ENCODE measurements around the gene GMPPA. TPM values are rescaled to one million over a fixed set of nuclear protein-coding genes. Genes with fewer than 3 reads are reported as not detected.

GMPPA gene
- total RNA-seq, 1 experiment from 2014 or later, result 78.1 TPM

- Histone ChIP-seq H3F3A (ENCODE audit: low read length, unreplicated experiment) (no peaks in the 10 kb centered on the region), H3K4me1 (ENCODE audit: insufficient read depth, low read length) (0 out of 2 replicates have a peak, but pooled peaks cover under 1% of the 10 kb centered on the region), H3K36me3 (ENCODE audit: low read depth, low read length) (no peaks in the 10 kb centered on the region), H3K27me3 (ENCODE audit: low read length) (no peaks in the 10 kb centered on the region), H3K79me2 (ENCODE audit: low read length) (no peaks in the 10 kb centered on the region), H2AFZ (ENCODE audit: low read length) (no peak overlapping the region), H4K20me1 (ENCODE audit: low read length) (no peaks in the 10 kb centered on the region), H3K4me3 (ENCODE audit: low read length) (peak overlapping the region; percentile 40; the same call in 1 of the 2 replicates), H3K9me3 (ENCODE audit: low read length) (no peaks in the 10 kb centered on the region), H3K27ac (ENCODE audit: low read length) (no peak overlapping the region), H3K9me2 (replicated peaks; ENCODE audit: low read length) (no peaks in the 10 kb centered on the region), H3K9ac (ENCODE audit: low read length) (no peak overlapping the region), H3K4me2 (ENCODE audit: low read length) (peak overlapping the region; percentile 71)
- ChIA-PET POLR2A (ENCODE audit: unreplicated experiment) (no interaction called here), CTCF (interaction anchor here (0.7 to 1.0 kb wide), 2 partner anchors 12 kb away, joined by 3 to 4 read pairs; a partner anchor contains a TSS)
- no TSS peak for BruUV-seq (replicated peaks)
- intact Hi-C loops (cut with micrococcal nuclease), result no loop called here
- ATAC-seq (peak; percentile 23), DNase-seq (no peak)
- TF ChIP-seq CTCF (conservative IDR thresholded peaks at IDR 0.05; ENCODE audit: low read depth, low read length) (no peak), EZH2 (IDR thresholded peaks at IDR 0.05; ENCODE audit: low read length, unreplicated experiment) (no peak), EZH2phosphoT487 (IDR thresholded peaks at IDR 0.05; ENCODE audit: borderline replicate concordance, low read length) (no peak)
These were observed 15.0 kb upstream of the GMPPA start for GRCh38 chr2:219483451-219484342.

- TF ChIP-seq CTCF (conservative IDR thresholded peaks at IDR 0.05; ENCODE audit: low read depth, low read length), result no peak
- no peak for TF ChIP-seq EZH2 (IDR thresholded peaks at IDR 0.05; ENCODE audit: low read length, unreplicated experiment)
- TF ChIP-seq EZH2phosphoT487 (IDR thresholded peaks at IDR 0.05; ENCODE audit: borderline replicate concordance, low read length), result no peak
- H3K4me3 ChIP-seq (ENCODE audit: low read length), result peak overlapping the region; percentile 40; the same call in 1 of the 2 replicates
- intact Hi-C loops (cut with micrococcal nuclease), result no loop called here
- peak overlapping the region; percentile 71 for H3K4me2 ChIP-seq (ENCODE audit: low read length)
- no peaks in the 10 kb centered on the region for H3K27me3 ChIP-seq (ENCODE audit: low read length)
- no peaks in the 10 kb centered on the region for H3K79me2 ChIP-seq (ENCODE audit: low read length)
- H3K9me3 ChIP-seq (ENCODE audit: low read length), result no peaks in the 10 kb centered on the region
- no peak overlapping the region for H2AFZ ChIP-seq (ENCODE audit: low read length)
- no TSS peak for BruUV-seq (replicated peaks)
- peak; percentile 25 for ATAC-seq
- H3K4me1 ChIP-seq (ENCODE audit: insufficient read depth, low read length), result no peaks in the 10 kb centered on the region
- H3K9me2 ChIP-seq (replicated peaks; ENCODE audit: low read length), result no peaks in the 10 kb centered on the region
- no peak overlapping the region for H3K9ac ChIP-seq (ENCODE audit: low read length)
- H3K36me3 ChIP-seq (ENCODE audit: low read depth, low read length), result no peaks in the 10 kb centered on the region
- H4K20me1 ChIP-seq (ENCODE audit: low read length), result no peaks in the 10 kb centered on the region
- POLR2A ChIA-PET (ENCODE audit: unreplicated experiment), result no interaction called here
- H3K27ac ChIP-seq (ENCODE audit: low read length), result no peak overlapping the region
- CTCF ChIA-PET, result interaction anchor here (0.7 to 1.0 kb wide), 2 partner anchors 11 to 32 kb away, joined by 3 read pairs; a partner anchor contains a TSS
- no peaks in the 10 kb centered on the region for H3F3A ChIP-seq (ENCODE audit: low read length, unreplicated experiment)
- no peak for DNase-seq
These were observed 14.1 kb upstream of the GMPPA start for GRCh38 chr2:219484343-219485200.

Measured in PC-3 (cell line).